GM19023 (cell line): ENCODE results near the gene SCUBE2.
"Not testable (repeated sequence)": the region's sequence is repeated elsewhere in the genome, so short reads cannot be mapped to it uniquely, and the experiment has no call there.

Source experiments
- ATAC-seq: cut with Tn5 transposase; IDR thresholded peaks from one replicate; pipeline ENCODE4 v1.9.1; 2021; ENCODE audit warnings: mild to moderate bottlenecking, moderate library complexity; ENCODE audit not compliant: unreplicated experiment

The SCUBE2 gene

GRCh38 chr11:9013373-9013772 is 78.0 kb downstream of the SCUBE2 start:
- ATAC-seq = no peak

GRCh38 chr11:9009538-9009937 is 81.9 kb downstream of the SCUBE2 start:
- ATAC-seq = not testable (repeated sequence)

GRCh38 chr11:9008661-9009060 is 82.7 kb downstream of the SCUBE2 start:
- ATAC-seq = no peak

- ATAC-seq = no peak
These were observed 83.3 kb downstream of the SCUBE2 start for GRCh38 chr11:9008011-9008550.

GRCh38 chr11:9005087-9005486 is 86.3 kb downstream of the SCUBE2 start:
- ATAC-seq = no peak

GRCh38 chr11:9004183-9004926 is 87.0 kb downstream of the SCUBE2 start:
- no peak for ATAC-seq

GRCh38 chr11:9003573-9004182 is 87.7 kb downstream of the SCUBE2 start, which contains the start of gene NRIP3:
Gene NRIP3, minus strand, starts transcription at chr11:9004001. Its CDS starts 66 bp downstream, at chr11:9003935.
- ATAC-seq = no peak

- no peak for ATAC-seq
These were observed 88.4 kb downstream of the SCUBE2 start for GRCh38 chr11:9002920-9003572.

GRCh38 chr11:9001736-9002135 is 89.7 kb downstream of the SCUBE2 start:
- no peak for ATAC-seq

GRCh38 chr11:8998017-8998416 is 93.4 kb downstream of the SCUBE2 start:
- ATAC-seq = no peak

- ATAC-seq = no peak
These were observed 93.9 kb downstream of the SCUBE2 start for GRCh38 chr11:8997451-8997850.

GRCh38 chr11:8989453-8989852 is 101.9 kb downstream of the SCUBE2 start:
- no peak for ATAC-seq

GRCh38 chr11:8988329-8989234 is 102.8 kb downstream of the SCUBE2 start:
- no peak for ATAC-seq

- no peak for ATAC-seq
These were observed 104.0 kb downstream of the SCUBE2 start for GRCh38 chr11:8987446-8987845.

- not testable (repeated sequence) for ATAC-seq
These were observed 104.6 kb downstream of the SCUBE2 start for GRCh38 chr11:8986772-8987171.

- ATAC-seq = no peak
These were observed 105.9 kb downstream of the SCUBE2 start for GRCh38 chr11:8985462-8985861.

GRCh38 chr11:8983552-8983951 is 107.8 kb downstream of the SCUBE2 start:
- no peak for ATAC-seq

GRCh38 chr11:8980485-8980884 is 110.9 kb downstream of the SCUBE2 start:
- ATAC-seq = no peak

GRCh38 chr11:8979365-8979764 is 112.0 kb downstream of the SCUBE2 start:
- not testable (repeated sequence) for ATAC-seq

- ATAC-seq = no peak
These were observed 118.3 kb downstream of the SCUBE2 start for GRCh38 chr11:8973121-8973520.

GRCh38 chr11:8971924-8972316 is 119.5 kb downstream of the SCUBE2 start:
- ATAC-seq = no peak
